ENCODE results near the gene MMS22L.

MMS22L gene

GRCh38 chr6:97138581-97138980 lies 144.4 kb downstream of the MMS22L start:
- DNase-seq: no peak

GRCh38 chr6:97136626-97137358 lies 146.2 kb downstream of the MMS22L start:
- no peak for DNase-seq

GRCh38 chr6:97133067-97133466 lies 149.9 kb downstream of the MMS22L start:
- DNase-seq: no peak

GRCh38 chr6:97129106-97129505 lies 153.9 kb downstream of the MMS22L start:
- DNase-seq: no peak

- no peak for DNase-seq
These were observed 154.5 kb downstream of the MMS22L start for GRCh38 chr6:97128507-97128906.

GRCh38 chr6:97123652-97124051 lies 159.4 kb downstream of the MMS22L start:
- DNase-seq: no peak

- DNase-seq: no peak
These were observed 159.9 kb downstream of the MMS22L start for GRCh38 chr6:97123112-97123511.

- DNase-seq: no peak
These were observed 162.5 kb downstream of the MMS22L start for GRCh38 chr6:97120511-97120910.

GRCh38 chr6:97114645-97115044 lies 168.4 kb downstream of the MMS22L start:
- no peak for DNase-seq

GRCh38 chr6:97113170-97113569 lies 169.8 kb downstream of the MMS22L start:
- DNase-seq: no peak

- no peak for DNase-seq
These were observed 171.8 kb downstream of the MMS22L start for GRCh38 chr6:97111243-97111642.

- DNase-seq: no peak
These were observed 172.4 kb downstream of the MMS22L start for GRCh38 chr6:97110626-97111025.

GRCh38 chr6:97110149-97110548 lies 172.9 kb downstream of the MMS22L start:
- no peak for DNase-seq

GRCh38 chr6:97109444-97109843 lies 173.6 kb downstream of the MMS22L start:
- no peak for DNase-seq

GRCh38 chr6:97102145-97102790 lies 180.7 kb downstream of the MMS22L start:
- no peak for DNase-seq

- DNase-seq: no peak
These were observed 182.3 kb downstream of the MMS22L start for GRCh38 chr6:97100696-97101095.

- peak; percentile 8 for DNase-seq
These were observed 185.7 kb downstream of the MMS22L start for GRCh38 chr6:97097068-97098047.

- peak; percentile 71 for DNase-seq
These were observed 187.6 kb downstream of the MMS22L start for GRCh38 chr6:97095311-97095850.

GRCh38 chr6:97094376-97094775 lies 188.6 kb downstream of the MMS22L start:
- DNase-seq: no peak

GRCh38 chr6:97092673-97093305 lies 190.2 kb downstream of the MMS22L start:
- DNase-seq: no peak
